ENCODE measurements around the gene CABLES2.

The CABLES2 gene

DNA sequence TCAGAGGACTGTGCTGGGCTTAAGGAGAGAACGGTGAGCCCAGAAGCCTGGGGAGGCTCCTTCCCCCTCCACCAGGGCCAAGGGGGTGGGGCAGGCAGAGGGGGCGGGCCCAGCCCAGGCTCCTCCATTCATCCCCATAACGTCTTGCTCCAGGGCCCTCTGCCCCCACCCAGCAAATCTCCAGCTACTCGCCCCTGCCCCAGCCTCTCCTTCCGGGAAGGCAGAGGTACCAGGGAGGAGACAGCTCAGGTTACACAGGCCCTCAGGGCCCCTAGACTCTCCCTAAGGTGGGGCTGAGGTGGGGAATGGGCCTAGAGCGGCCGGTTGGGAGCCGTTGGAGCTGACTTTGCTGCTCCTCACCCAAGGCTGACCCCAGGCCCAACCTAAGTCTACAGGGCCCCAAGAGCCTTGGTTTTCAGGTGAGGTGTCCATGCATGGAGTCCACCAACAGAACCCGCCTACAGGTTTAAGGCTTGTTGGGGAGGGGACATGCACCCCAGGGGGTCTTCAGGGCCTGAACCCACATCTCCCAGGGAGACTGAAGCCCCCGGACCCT lies 41.2 kb downstream of the CABLES2 start:
- TF ChIP-seq, protein P1, sequence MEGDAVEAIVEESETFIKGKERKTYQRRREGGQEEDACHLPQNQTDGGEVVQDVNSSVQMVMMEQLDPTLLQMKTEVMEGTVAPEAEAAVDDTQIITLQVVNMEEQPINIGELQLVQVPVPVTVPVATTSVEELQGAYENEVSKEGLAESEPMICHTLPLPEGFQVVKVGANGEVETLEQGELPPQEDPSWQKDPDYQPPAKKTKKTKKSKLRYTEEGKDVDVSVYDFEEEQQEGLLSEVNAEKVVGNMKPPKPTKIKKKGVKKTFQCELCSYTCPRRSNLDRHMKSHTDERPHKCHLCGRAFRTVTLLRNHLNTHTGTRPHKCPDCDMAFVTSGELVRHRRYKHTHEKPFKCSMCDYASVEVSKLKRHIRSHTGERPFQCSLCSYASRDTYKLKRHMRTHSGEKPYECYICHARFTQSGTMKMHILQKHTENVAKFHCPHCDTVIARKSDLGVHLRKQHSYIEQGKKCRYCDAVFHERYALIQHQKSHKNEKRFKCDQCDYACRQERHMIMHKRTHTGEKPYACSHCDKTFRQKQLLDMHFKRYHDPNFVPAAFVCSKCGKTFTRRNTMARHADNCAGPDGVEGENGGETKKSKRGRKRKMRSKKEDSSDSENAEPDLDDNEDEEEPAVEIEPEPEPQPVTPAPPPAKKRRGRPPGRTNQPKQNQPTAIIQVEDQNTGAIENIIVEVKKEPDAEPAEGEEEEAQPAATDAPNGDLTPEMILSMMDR (conservative IDR thresholded peaks at IDR 0.05; ENCODE audit: low read length) = no peak
- no peak for TF ChIP-seq EZH2phosphoT487 (IDR thresholded peaks at IDR 0.05; ENCODE audit: borderline replicate concordance)
- Histone ChIP-seq H3K9me3 (ENCODE audit: insufficient read depth, low read depth, low read length) (no peaks in the 10 kb centered on the region), H3K4me3 (ENCODE audit: low read length, poor library complexity, severe bottlenecking) (no peak overlapping the region), H3K79me2 (ENCODE audit: insufficient read depth, low read length) (no peaks in the 10 kb centered on the region), H2AFZ (ENCODE audit: low read length) (no peak overlapping the region), H3K36me3 (ENCODE audit: insufficient read depth, low read length) (no peaks in the 10 kb centered on the region), H3K4me1 (ENCODE audit: insufficient read depth, low read length, poor library complexity, severe bottlenecking) (no peaks in the 10 kb centered on the region), H3F3A (ENCODE audit: low read depth) (no peaks in the 10 kb centered on the region), H3K4me2 (ENCODE audit: low read depth, low read length, poor library complexity, severe bottlenecking) (no peak overlapping the region), H3K27me3 (ENCODE audit: insufficient read depth, low read length, poor library complexity, severe bottlenecking) (no peaks in the 10 kb centered on the region), H3K9me2 (replicated peaks; ENCODE audit: low read depth, low read length) (no peaks in the 10 kb centered on the region), H4K20me1 (ENCODE audit: insufficient read depth, low read length, poor library complexity, severe bottlenecking) (no peaks in the 10 kb centered on the region), H3K9ac (ENCODE audit: low read depth, low read length, poor library complexity, severe bottlenecking) (no peak overlapping the region)

DNA sequence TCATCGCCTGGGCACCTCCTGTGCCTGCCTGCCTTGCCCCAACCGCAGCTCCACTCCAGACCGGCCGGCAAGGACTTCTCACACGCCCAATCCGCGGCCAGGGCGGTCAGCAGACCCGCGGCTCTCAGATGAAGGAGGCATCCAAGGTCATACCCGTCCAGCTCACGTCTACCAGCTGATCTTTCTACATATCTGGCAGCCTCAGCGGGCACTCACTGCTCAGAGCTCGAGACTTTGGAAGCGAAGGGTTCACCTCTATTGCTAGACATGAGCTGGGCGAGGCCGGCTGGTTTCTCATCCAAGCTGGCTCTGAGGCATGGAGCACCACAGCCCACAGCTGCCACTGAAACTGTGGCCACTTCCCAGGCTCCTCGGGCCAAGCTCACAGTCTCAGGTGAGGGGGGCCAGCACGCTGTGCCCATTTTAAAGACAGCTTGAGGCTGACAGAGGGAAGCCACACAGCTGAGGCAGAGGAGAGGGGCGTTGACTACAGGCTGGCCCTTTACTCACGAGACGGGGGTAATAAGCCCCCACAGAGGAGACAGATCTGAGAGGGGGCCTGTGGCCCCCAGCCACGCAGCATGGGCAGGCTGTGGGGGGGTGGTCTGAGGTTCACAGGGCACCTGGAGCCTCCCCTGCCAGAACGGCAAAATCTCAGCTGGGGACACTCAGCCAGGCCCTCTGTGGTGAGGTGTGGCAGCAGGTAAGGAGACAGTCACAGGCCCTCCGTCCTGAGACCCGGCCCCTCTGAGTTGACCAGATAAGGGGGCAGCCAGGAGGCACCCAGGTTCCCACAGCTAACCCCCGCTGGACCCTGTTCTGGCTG lies 42.0 kb downstream of the CABLES2 start:
- no peak overlapping the region for H3K4me2 ChIP-seq (ENCODE audit: low read depth, low read length, poor library complexity, severe bottlenecking)
- H3K9me3 ChIP-seq (ENCODE audit: insufficient read depth, low read depth, low read length) = no peaks in the 10 kb centered on the region
- no peak overlapping the region for H3K9ac ChIP-seq (ENCODE audit: low read depth, low read length, poor library complexity, severe bottlenecking)
- H3K36me3 ChIP-seq (ENCODE audit: insufficient read depth, low read length) = no peaks in the 10 kb centered on the region
- H2AFZ ChIP-seq (ENCODE audit: low read length) = no peak overlapping the region
- H3K79me2 ChIP-seq (ENCODE audit: insufficient read depth, low read length) = no peaks in the 10 kb centered on the region
- H4K20me1 ChIP-seq (ENCODE audit: insufficient read depth, low read length, poor library complexity, severe bottlenecking) = no peaks in the 10 kb centered on the region
- TF ChIP-seq EZH2phosphoT487 (IDR thresholded peaks at IDR 0.05; ENCODE audit: borderline replicate concordance) = no peak
- TF ChIP-seq, protein P1 (conservative IDR thresholded peaks at IDR 0.05; ENCODE audit: low read length) = no peak
- no peaks in the 10 kb centered on the region for H3F3A ChIP-seq (ENCODE audit: low read depth)
- H3K4me1 ChIP-seq (ENCODE audit: insufficient read depth, low read length, poor library complexity, severe bottlenecking) = no peaks in the 10 kb centered on the region
- H3K9me2 ChIP-seq (replicated peaks; ENCODE audit: low read depth, low read length) = no peaks in the 10 kb centered on the region
- no peak overlapping the region for H3K4me3 ChIP-seq (ENCODE audit: low read length, poor library complexity, severe bottlenecking)
- H3K27me3 ChIP-seq (ENCODE audit: insufficient read depth, low read length, poor library complexity, severe bottlenecking) = no peaks in the 10 kb centered on the region

DNA sequence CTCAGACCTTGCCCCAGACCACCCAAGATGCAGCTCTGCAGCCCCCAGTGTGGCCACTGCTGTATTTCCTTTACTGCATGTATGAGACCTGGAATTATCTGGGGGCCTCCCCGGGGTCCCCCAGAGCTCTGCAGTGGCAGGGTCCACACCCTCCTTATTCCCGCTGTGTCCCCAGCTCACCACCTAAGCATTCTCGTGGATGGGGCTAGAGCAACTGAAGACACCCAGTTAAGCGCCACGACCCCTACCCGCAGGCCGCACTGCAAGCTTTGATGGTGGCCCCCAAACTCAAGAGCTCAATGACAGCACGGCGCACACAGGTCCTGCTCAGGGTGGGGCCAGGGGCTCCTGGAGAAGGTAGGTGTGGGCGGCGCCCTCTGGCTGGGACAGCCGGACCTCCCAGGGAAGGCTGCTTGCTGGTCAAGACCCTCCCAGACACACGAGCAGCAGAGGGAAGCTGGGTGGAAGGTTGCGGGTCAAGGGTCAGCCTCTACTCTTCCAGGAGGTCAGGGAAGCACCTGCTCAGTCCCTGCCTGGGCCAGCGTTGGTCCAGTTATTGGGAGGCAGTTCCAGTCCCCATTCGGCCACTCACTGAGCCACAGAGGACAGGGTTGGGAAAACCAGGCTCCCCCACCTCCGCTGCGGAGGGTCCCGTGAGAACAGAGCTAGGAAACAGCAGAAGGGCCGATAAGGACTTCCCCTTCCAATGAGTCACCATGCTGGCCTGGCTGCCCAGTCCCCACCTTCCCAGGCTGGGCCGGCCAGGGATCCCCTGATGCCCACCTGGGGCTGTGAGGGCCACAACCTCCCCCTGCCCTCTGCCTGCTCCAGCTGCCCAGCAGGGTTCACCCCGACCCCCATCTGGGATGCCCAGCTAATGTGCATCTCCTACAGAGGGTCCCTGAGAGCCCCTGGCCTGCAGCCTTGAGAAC lies 42.9 kb downstream of the CABLES2 start:
- Histone ChIP-seq H3K4me1 (ENCODE audit: insufficient read depth, low read length, poor library complexity, severe bottlenecking) (no peaks in the 10 kb centered on the region), H3K9ac (ENCODE audit: low read depth, low read length, poor library complexity, severe bottlenecking) (no peak overlapping the region), H3K36me3 (ENCODE audit: insufficient read depth, low read length) (no peaks in the 10 kb centered on the region), H3K27me3 (ENCODE audit: insufficient read depth, low read length, poor library complexity, severe bottlenecking) (no peaks in the 10 kb centered on the region), H3K4me3 (ENCODE audit: low read length, poor library complexity, severe bottlenecking) (no peak overlapping the region), H3K9me2 (replicated peaks; ENCODE audit: low read depth, low read length) (no peaks in the 10 kb centered on the region), H3F3A (ENCODE audit: low read depth) (no peaks in the 10 kb centered on the region), H3K4me2 (ENCODE audit: low read depth, low read length, poor library complexity, severe bottlenecking) (no peak overlapping the region), H3K79me2 (ENCODE audit: insufficient read depth, low read length) (no peaks in the 10 kb centered on the region), H2AFZ (ENCODE audit: low read length) (no peak overlapping the region), H4K20me1 (ENCODE audit: insufficient read depth, low read length, poor library complexity, severe bottlenecking) (no peaks in the 10 kb centered on the region), H3K9me3 (ENCODE audit: insufficient read depth, low read depth, low read length) (no peaks in the 10 kb centered on the region)
- TF ChIP-seq, protein P1 (conservative IDR thresholded peaks at IDR 0.05; ENCODE audit: low read length) = no peak
- no peak for TF ChIP-seq EZH2phosphoT487 (IDR thresholded peaks at IDR 0.05; ENCODE audit: borderline replicate concordance)
